SKM-1 treated with dmso at 0.1 percent for 144 hours (cell line): Measurements from ENCODE around the gene TDRD12.

ENCODE experiments used
- DNase-seq: peaks from one replicate; lab custom pipeline; 2025; ENCODE audit not compliant: unreplicated experiment; lab: John Stamatoyannopoulos, UW

The TDRD12 gene

GRCh38 chr19:32800191-32800590, 80.6 kb downstream of the TDRD12 start:
- no peak for DNase-seq

GRCh38 chr19:32800754-32801153, 81.2 kb downstream of the TDRD12 start:
- DNase-seq, result no peak

- no peak for DNase-seq
Observed at GRCh38 chr19:32802840-32803239, 83.3 kb downstream of the TDRD12 start.

- DNase-seq, result no peak
Observed at GRCh38 chr19:32808236-32808635, 88.7 kb downstream of the TDRD12 start.

GRCh38 chr19:32809254-32809653, 89.7 kb downstream of the TDRD12 start:
- DNase-seq, result no peak

GRCh38 chr19:32809754-32810153, 90.2 kb downstream of the TDRD12 start:
- DNase-seq, result no peak

- DNase-seq, result no peak
Observed at GRCh38 chr19:32810452-32810851, 90.9 kb downstream of the TDRD12 start.

- no peak for DNase-seq
Observed at GRCh38 chr19:32811151-32811550, 91.6 kb downstream of the TDRD12 start.

GRCh38 chr19:32812036-32812435, 92.5 kb downstream of the TDRD12 start:
- DNase-seq, result no peak

- DNase-seq, result no peak
Observed at GRCh38 chr19:32812571-32812970, 93.0 kb downstream of the TDRD12 start.

- no peak for DNase-seq
Observed at GRCh38 chr19:32813862-32814425, 94.4 kb downstream of the TDRD12 start.

GRCh38 chr19:32814624-32815023, 95.1 kb downstream of the TDRD12 start:
- DNase-seq, result no peak

GRCh38 chr19:32816555-32817099, 97.1 kb downstream of the TDRD12 start:
- DNase-seq, result no peak

- DNase-seq, result no peak
Observed at GRCh38 chr19:32817569-32818476, 98.3 kb downstream of the TDRD12 start.

- DNase-seq, result no peak
Observed at GRCh38 chr19:32818536-32818935, 99.0 kb downstream of the TDRD12 start.

- no peak for DNase-seq
Observed at GRCh38 chr19:32819419-32820400, 100.1 kb downstream of the TDRD12 start.

- DNase-seq, result no peak
Observed at GRCh38 chr19:32822916-32823746, 103.6 kb downstream of the TDRD12 start.

- DNase-seq, result no peak
Observed at GRCh38 chr19:32823747-32824102, 104.2 kb downstream of the TDRD12 start.

- no peak for DNase-seq
Observed at GRCh38 chr19:32824191-32824751, 104.7 kb downstream of the TDRD12 start.
